Suprapubic skin (tissue), 4 donors: ENCODE measurements around the gene KSR1. TPM values are rescaled to one million over a fixed set of nuclear protein-coding genes. Genes with fewer than 3 reads are reported as not detected.

ENCODE experiments used
- DNase-seq, 2 donors: peaks; one replicate each; pipeline ENCODE4 v3.0.0-alpha.2; 2019; ENCODE audit warnings: low spot score in 2 of 2
- H3K27ac ChIP-seq: fragments of 200-600 bp; sonication (generic); one replicate; pipeline ENCODE4 v1.5.1; 2019
- H3K27me3 ChIP-seq: fragments of 200-600 bp; sonication (generic); one replicate; pipeline ENCODE4 v1.5.1; 2019
- H3K36me3 ChIP-seq: fragments of 200-600 bp; sonication (generic); one replicate; pipeline ENCODE4 v1.5.1; 2019
- H3K4me1 ChIP-seq: fragments of 200-600 bp; sonication (generic); one replicate; pipeline ENCODE4 v1.5.1; 2019
- H3K4me3 ChIP-seq: fragments of 200-600 bp; sonication (generic); one replicate; pipeline ENCODE4 v1.5.1; 2019; ENCODE audit warnings: mild to moderate bottlenecking
- H3K9me3 ChIP-seq: fragments of 200-600 bp; sonication (generic); one replicate; pipeline ENCODE4 v1.5.1; 2019
- EP300 ChIP-seq: sonication (generic); formaldehyde crosslinking; IDR thresholded peaks from one replicate; pipeline ENCODE4 v1.6.1; 2017; ENCODE audit warnings: antibody characterized with exemption
- POLR2A ChIP-seq, 2 donors: fragments of 450-650 bp; IDR thresholded peaks; one replicate each; pipeline ENCODE4 v1.6.1; 2017; ENCODE audit warnings: antibody characterized with exemption in 2 of 2, mild to moderate bottlenecking in 2 of 2, moderate library complexity in 2 of 2
- POLR2AphosphoS5 ChIP-seq, 3 donors: sonication (generic); formaldehyde crosslinking; IDR thresholded peaks; one replicate each; pipeline ENCODE4 v1.6.1; 2017; ENCODE audit warnings: antibody characterized with exemption in 3 of 3
- WGBS: methylation state at CpG from one replicate; pipeline ENCODE4 v1.1.5; 2018; 5-methylcytosine and 5-hydroxymethylcytosine counted together
- total RNA-seq, 4 donors: library from RNA; depleted of rRNA; stranded (reverse); fragments of >200 nt; gene quantifications; one replicate each; pipeline ENCODE4 v1.1.0, GENCODE V29; 2016
- TF ChIP-seq, protein P1 (sequence below), 2 donors: fragments of 200-600 bp in 1 of 2; fragments of 450-650 bp in 1 of 2; sonication (generic) in 1 of 2; IDR thresholded peaks; one replicate each; pipeline ENCODE4 v1.5.1; 2016 to 2019; ENCODE audit warnings: antibody characterized with exemption in 2 of 2, mild to moderate bottlenecking in 1 of 2, moderate library complexity in 1 of 2

The KSR1 gene
- total RNA-seq, 4 donors from 2014 or later = 38.1 to 54.0 (median 49.5) TPM

DNA sequence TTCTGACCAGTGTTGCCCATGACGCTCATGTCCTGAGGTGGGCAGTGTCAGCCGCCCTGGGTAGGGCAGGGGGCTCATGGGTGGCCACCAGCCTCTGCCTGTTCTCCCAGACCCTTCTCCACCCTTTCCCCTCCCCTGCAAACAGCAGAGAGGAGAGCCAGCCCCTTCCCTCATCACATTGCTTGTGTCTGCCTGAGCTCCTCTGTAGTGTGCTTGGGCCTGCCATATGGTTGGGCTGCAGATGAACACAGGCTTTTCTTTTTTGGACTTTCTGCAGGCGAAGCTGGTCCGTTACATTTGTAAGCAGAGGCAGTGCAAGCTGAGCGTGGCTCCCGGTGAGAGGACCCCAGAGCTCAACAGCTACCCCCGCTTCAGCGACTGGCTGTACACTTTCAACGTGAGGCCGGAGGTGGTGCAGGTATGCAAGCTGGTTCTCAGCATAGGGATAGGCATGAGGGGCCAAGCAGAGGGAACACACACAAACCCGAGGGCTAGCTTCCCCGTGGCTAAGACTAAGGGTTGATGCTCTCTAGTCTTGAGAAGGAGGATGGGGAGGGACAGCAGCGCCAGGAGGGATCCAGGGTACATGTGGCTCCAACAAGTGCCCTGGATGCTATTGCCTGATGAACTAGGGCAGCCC, 94.2 kb downstream of the KSR1 start:
- Histone ChIP-seq H3K27ac (no peak overlapping the region), H3K27me3 (no peaks in the 10 kb centered on the region), H3K4me3 (no peak overlapping the region), H3K36me3 (peaks cover 11% of the 10 kb centered on the region), H3K9me3 (no peaks in the 10 kb centered on the region), H3K4me1 (peaks cover 16% of the 10 kb centered on the region)
- no peak for DNase-seq
- TF ChIP-seq EP300 (no peak), POLR2AphosphoS5 (IDR thresholded peaks at IDR 0.05) (no peak), POLR2A (IDR thresholded peaks at IDR 0.05) (no peak)
- TF ChIP-seq, protein P1, sequence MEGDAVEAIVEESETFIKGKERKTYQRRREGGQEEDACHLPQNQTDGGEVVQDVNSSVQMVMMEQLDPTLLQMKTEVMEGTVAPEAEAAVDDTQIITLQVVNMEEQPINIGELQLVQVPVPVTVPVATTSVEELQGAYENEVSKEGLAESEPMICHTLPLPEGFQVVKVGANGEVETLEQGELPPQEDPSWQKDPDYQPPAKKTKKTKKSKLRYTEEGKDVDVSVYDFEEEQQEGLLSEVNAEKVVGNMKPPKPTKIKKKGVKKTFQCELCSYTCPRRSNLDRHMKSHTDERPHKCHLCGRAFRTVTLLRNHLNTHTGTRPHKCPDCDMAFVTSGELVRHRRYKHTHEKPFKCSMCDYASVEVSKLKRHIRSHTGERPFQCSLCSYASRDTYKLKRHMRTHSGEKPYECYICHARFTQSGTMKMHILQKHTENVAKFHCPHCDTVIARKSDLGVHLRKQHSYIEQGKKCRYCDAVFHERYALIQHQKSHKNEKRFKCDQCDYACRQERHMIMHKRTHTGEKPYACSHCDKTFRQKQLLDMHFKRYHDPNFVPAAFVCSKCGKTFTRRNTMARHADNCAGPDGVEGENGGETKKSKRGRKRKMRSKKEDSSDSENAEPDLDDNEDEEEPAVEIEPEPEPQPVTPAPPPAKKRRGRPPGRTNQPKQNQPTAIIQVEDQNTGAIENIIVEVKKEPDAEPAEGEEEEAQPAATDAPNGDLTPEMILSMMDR (IDR thresholded peaks at IDR 0.05) = no peak
- 91% methylated on average over 13 of the region's 13 CpGs for WGBS

DNA sequence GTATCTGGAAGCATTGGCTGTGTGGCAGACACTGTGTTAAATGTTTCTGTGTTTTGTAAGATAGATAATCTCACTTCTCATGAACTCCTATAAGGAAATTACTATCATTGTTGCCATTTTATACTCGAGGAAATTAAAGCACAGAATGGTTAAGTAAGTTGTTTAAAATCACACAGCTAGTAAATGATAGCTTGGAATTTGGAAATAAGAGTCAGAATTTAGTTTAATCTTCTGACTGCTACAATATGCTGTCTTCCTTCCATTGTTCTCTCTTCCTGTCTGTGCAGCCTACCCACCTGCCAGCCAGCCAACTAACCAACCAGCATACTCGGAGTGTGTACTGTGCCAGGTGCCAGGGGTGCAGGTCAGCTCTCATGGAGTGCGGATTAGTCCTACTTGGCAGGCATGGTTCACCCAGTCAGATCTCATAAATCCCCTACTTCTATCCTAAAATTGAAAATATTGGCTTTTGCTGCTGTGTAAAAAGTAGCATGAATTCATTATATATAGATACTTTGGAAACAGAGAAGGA, 94.8 kb downstream of the KSR1 start:
- Histone ChIP-seq H3K27me3 (no peaks in the 10 kb centered on the region), H3K9me3 (no peaks in the 10 kb centered on the region), H3K36me3 (peaks cover 11% of the 10 kb centered on the region), H3K4me1 (peaks cover 16% of the 10 kb centered on the region), H3K4me3 (no peak overlapping the region), H3K27ac (no peak overlapping the region)
- no peak for TF ChIP-seq EP300
- 85% methylated on average over 3 of the region's 3 CpGs for WGBS
- DNase-seq = no peak

DNA sequence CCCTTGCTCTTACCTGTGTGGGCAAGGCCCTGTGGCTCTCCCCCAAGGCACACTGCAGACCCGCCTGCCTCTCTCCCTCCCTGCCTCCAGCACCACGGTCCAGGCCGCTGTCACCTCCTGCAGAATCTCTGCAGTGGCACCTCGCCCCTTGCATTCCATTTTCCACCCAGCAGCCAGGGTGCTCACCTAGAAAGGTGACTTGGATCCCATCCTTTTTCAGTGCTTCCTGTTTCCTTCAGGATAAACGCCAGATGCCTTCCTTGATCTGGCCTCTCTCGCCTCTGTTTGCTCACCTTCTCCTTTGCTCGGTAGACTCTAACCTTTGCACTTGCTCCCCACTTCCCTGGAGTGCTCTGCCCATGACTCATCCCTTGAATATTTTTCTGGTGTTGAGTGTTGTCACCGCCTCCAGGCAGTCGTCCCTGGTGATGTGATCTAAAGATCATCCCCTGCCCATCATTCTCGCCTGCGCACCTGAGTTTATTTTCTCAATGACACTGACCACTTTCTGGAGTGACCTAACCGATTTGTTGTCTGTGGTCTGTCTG, 95.5 kb downstream of the KSR1 start:
- peaks cover 16% of the 10 kb centered on the region for H3K4me1 ChIP-seq
- no peak for DNase-seq
- WGBS = 80% methylated on average over 12 of the region's 12 CpGs

DNA sequence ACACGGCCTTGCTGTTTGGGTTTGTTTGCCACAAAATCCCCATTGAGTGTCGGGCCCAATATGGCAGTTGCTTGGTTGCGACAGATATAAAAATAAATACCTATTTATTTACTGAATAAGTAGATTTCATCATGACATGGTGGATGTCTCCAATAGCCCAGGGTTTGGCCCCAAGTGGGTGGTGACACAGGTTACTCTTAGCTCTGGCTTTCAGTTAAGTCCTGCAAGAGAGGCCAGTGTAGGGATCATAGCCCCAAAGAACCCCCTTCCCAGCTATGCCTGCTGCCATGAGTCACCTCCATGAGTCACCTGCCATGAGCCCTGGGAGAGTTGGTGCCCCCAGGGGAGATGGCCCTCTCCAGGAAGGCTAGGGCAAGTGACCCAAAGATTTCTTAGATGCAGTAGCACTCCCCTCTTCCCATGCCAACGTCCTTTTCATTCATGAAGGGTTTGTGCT, 96.1 kb downstream of the KSR1 start:
- TF ChIP-seq POLR2AphosphoS5 (IDR thresholded peaks at IDR 0.05) = no peak
- TF ChIP-seq EP300 = no peak
- TF ChIP-seq POLR2A (IDR thresholded peaks at IDR 0.05) = no peak
- TF ChIP-seq, protein P1 (IDR thresholded peaks at IDR 0.05) = no peak
- no peaks in the 10 kb centered on the region for H3K9me3 ChIP-seq
- WGBS = 90% methylated on average over 4 of the region's 4 CpGs
- H3K4me3 ChIP-seq = no peak overlapping the region
- H3K27me3 ChIP-seq = no peaks in the 10 kb centered on the region
- no peak overlapping the region for H3K27ac ChIP-seq
- peaks cover 11% of the 10 kb centered on the region for H3K36me3 ChIP-seq
- H3K4me1 ChIP-seq = peaks cover 16% of the 10 kb centered on the region
- DNase-seq = no peak

More for the DNA sequence above, 95.5 kb downstream of the KSR1 start:
- Histone ChIP-seq H3K27ac (no peak overlapping the region), H3K36me3 (peaks cover 11% of the 10 kb centered on the region), H3K9me3 (no peaks in the 10 kb centered on the region), H3K27me3 (no peaks in the 10 kb centered on the region), H3K4me3 (no peak overlapping the region)
- TF ChIP-seq EP300 (no peak), POLR2A (IDR thresholded peaks at IDR 0.05) (no peak), POLR2AphosphoS5 (IDR thresholded peaks at IDR 0.05) (no peak)
- TF ChIP-seq, protein P1 (IDR thresholded peaks at IDR 0.05) = no peak

DNA sequence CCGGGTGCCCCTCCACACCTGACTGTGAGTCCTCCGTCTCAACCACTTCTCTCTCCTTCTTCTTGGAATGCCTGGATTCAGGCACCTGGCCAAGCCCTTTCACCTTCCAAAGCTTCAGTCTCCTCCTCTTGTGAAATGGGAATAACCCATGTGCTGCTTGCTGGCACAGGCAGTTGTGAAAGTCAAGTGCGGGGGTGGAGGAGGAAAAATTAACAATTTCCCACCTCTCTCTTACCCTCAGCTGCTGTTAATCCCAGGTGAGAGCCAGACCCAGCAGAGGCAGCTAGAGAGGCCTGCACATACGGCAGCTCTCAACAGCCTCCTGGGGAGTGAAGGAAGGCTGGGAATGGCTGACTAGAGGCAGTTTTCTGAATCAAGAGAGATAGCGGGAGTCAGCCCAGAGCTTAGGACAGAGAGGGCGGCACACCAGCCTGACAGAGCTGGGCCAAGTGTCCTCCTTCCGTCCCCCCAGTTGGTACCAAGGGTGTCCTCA, 96.8 kb downstream of the KSR1 start:
- 71% methylated on average over 7 of the region's 7 CpGs for WGBS
- DNase-seq = no peak
- H3K9me3 ChIP-seq = no peaks in the 10 kb centered on the region
- H3K4me1 ChIP-seq = peaks cover 16% of the 10 kb centered on the region
- TF ChIP-seq POLR2AphosphoS5 (IDR thresholded peaks at IDR 0.05) (no peak), POLR2A (IDR thresholded peaks at IDR 0.05) (no peak), EP300 (no peak)
- TF ChIP-seq, protein P1 (IDR thresholded peaks at IDR 0.05) = no peak
- no peak overlapping the region for H3K4me3 ChIP-seq
- H3K27me3 ChIP-seq = no peaks in the 10 kb centered on the region
- H3K36me3 ChIP-seq = peaks cover 11% of the 10 kb centered on the region
- H3K27ac ChIP-seq = no peak overlapping the region
